Measurements from ENCODE around the gene ADAM12.

The ADAM12 gene

GRCh38 chr10:126080879-126081411 lies 307.3 kb downstream of the ADAM12 start:
- DNase-seq (ENCODE audit: low read depth) = no peak

- no peak for DNase-seq (ENCODE audit: low read depth)
These were observed 307.9 kb downstream of the ADAM12 start for GRCh38 chr10:126080291-126080825.

GRCh38 chr10:126075009-126075408 lies 313.3 kb downstream of the ADAM12 start:
- DNase-seq (ENCODE audit: low read depth) = no peak

GRCh38 chr10:126074291-126074690 lies 314.0 kb downstream of the ADAM12 start:
- no peak for DNase-seq (ENCODE audit: low read depth)

GRCh38 chr10:126073606-126074005 lies 314.7 kb downstream of the ADAM12 start:
- DNase-seq (ENCODE audit: low read depth) = no peak

- DNase-seq (ENCODE audit: low read depth) = no peak
These were observed 315.7 kb downstream of the ADAM12 start for GRCh38 chr10:126072622-126073021.

- DNase-seq (ENCODE audit: low read depth) = no peak
These were observed 317.6 kb downstream of the ADAM12 start for GRCh38 chr10:126070476-126071215.

- DNase-seq (ENCODE audit: low read depth) = no peak
These were observed 320.0 kb downstream of the ADAM12 start for GRCh38 chr10:126068322-126068721.

- DNase-seq (ENCODE audit: low read depth) = no peak
These were observed 321.8 kb downstream of the ADAM12 start for GRCh38 chr10:126066456-126066855.

GRCh38 chr10:126065751-126066377 lies 322.4 kb downstream of the ADAM12 start:
- DNase-seq (ENCODE audit: low read depth) = no peak

GRCh38 chr10:126064512-126064911 lies 323.8 kb downstream of the ADAM12 start:
- no peak for DNase-seq (ENCODE audit: low read depth)

- DNase-seq (ENCODE audit: low read depth) = no peak
These were observed 324.9 kb downstream of the ADAM12 start for GRCh38 chr10:126063353-126063791.

- no peak for DNase-seq (ENCODE audit: low read depth)
These were observed 325.9 kb downstream of the ADAM12 start for GRCh38 chr10:126062131-126063032.

- no peak for DNase-seq (ENCODE audit: low read depth)
These were observed 326.8 kb downstream of the ADAM12 start for GRCh38 chr10:126061526-126061925.

- no peak for DNase-seq (ENCODE audit: low read depth)
These were observed 327.9 kb downstream of the ADAM12 start for GRCh38 chr10:126060261-126060931.

- DNase-seq (ENCODE audit: low read depth) = no peak
These were observed 329.0 kb downstream of the ADAM12 start for GRCh38 chr10:126059076-126059826.

GRCh38 chr10:126058507-126058906 lies 329.8 kb downstream of the ADAM12 start:
- DNase-seq (ENCODE audit: low read depth) = no peak

- no peak for DNase-seq (ENCODE audit: low read depth)
These were observed 330.2 kb downstream of the ADAM12 start for GRCh38 chr10:126058104-126058503.

GRCh38 chr10:126057494-126057893 lies 330.8 kb downstream of the ADAM12 start:
- DNase-seq (ENCODE audit: low read depth) = no peak

GRCh38 chr10:126054191-126054590 lies 334.1 kb downstream of the ADAM12 start:
- DNase-seq (ENCODE audit: low read depth) = no peak

- no peak for DNase-seq (ENCODE audit: low read depth)
These were observed 336.1 kb downstream of the ADAM12 start for GRCh38 chr10:126052171-126052570.
